Transverse colon (tissue), 4 donors: ENCODE results near the gene TOMM34.

Experiments
- EP300 ChIP-seq: sonication (generic); formaldehyde crosslinking; IDR thresholded peaks from one replicate; pipeline ENCODE4 v1.6.1; 2017; ENCODE audit warnings: antibody characterized with exemption, low read depth
- POLR2A ChIP-seq: fragments of 450-650 bp; IDR thresholded peaks from one replicate; pipeline ENCODE4 v1.6.1; 2016; ENCODE audit warnings: antibody characterized with exemption, mild to moderate bottlenecking, moderate library complexity
- POLR2AphosphoS5 ChIP-seq, 3 donors: sonication (generic); formaldehyde crosslinking; IDR thresholded peaks; one replicate each; pipeline ENCODE4 v1.6.1; 2016; ENCODE audit warnings: antibody characterized with exemption in 3 of 3
- TF ChIP-seq, protein P1 (sequence below), 5 experiments: fragments of 200-600 bp in 3 of 5; fragments of 450-650 bp in 2 of 5; sonication (generic) in 3 of 5; IDR thresholded peaks; 1 replicate in 2 of 5; 2 replicates in 3 of 5; pipeline ENCODE4 v1.5.1; 2016 to 2017; ENCODE audit warnings: antibody characterized with exemption in 5 of 5, inconsistent platforms in 3 of 5, mild to moderate bottlenecking in 2 of 5, moderate library complexity in 1 of 5

DNA sequence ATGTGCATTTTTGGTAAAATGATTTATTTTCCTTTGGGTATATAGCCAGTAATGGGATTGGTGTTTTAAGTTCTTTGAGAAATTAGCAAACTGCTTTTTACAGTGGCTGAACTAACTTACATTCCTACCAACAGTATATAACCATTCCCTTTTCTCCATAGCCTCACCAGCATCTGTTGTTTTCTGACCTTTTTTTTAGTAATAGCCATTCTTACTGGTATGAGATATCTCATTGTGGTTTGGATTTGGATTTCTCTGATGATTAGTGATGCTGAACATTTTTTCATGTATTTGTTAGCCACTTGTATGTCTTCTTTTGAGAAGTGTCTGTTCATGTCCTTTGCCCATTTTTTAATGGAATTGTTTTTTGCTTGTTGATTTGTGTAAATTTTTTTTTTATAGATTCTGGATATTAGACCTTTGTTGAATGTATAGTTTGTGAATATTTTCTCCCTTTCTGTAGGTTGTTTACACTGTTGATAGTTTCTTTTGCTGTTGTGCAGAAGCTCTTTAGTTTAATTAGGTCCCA lies 48.4 kb upstream of the TOMM34 start:
- TF ChIP-seq POLR2A (no peak), EP300 (no peak), POLR2AphosphoS5 (IDR thresholded peaks at IDR 0.05) (no peak)
- TF ChIP-seq, protein P1, sequence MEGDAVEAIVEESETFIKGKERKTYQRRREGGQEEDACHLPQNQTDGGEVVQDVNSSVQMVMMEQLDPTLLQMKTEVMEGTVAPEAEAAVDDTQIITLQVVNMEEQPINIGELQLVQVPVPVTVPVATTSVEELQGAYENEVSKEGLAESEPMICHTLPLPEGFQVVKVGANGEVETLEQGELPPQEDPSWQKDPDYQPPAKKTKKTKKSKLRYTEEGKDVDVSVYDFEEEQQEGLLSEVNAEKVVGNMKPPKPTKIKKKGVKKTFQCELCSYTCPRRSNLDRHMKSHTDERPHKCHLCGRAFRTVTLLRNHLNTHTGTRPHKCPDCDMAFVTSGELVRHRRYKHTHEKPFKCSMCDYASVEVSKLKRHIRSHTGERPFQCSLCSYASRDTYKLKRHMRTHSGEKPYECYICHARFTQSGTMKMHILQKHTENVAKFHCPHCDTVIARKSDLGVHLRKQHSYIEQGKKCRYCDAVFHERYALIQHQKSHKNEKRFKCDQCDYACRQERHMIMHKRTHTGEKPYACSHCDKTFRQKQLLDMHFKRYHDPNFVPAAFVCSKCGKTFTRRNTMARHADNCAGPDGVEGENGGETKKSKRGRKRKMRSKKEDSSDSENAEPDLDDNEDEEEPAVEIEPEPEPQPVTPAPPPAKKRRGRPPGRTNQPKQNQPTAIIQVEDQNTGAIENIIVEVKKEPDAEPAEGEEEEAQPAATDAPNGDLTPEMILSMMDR (IDR thresholded peaks at IDR 0.05): no peak
